HG03066 (cell line): Measurements from ENCODE around the gene AMELX.
A peak's percentile ranks its signal among the peaks of the same experiment; 100 is the strongest.

Source experiments
- ATAC-seq: cut with Tn5 transposase; IDR thresholded peaks from one replicate; pipeline ENCODE4 v1.9.1; 2021; ENCODE audit warnings: low read depth; ENCODE audit not compliant: unreplicated experiment

Gene AMELX

DNA sequence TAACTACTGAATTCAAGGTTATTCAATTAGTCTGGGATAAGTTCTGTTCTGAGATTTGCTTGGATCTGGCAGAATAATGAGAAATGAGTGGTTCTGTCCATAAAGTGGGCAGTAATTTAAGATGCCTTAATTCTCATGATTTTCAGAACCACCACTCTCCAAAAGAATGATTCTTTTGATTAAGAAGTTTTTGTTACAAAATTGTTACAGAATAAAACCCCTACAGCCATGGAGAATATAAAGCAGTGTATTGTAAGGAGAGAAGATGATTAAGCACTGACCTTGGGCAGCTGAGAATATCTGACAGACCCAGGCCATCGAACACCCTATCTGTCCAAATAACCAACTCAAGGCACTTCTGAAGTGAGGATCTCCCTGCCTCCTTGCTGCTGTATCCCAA, 12.4 kb downstream of the AMELX start:
- ATAC-seq = no peak

DNA sequence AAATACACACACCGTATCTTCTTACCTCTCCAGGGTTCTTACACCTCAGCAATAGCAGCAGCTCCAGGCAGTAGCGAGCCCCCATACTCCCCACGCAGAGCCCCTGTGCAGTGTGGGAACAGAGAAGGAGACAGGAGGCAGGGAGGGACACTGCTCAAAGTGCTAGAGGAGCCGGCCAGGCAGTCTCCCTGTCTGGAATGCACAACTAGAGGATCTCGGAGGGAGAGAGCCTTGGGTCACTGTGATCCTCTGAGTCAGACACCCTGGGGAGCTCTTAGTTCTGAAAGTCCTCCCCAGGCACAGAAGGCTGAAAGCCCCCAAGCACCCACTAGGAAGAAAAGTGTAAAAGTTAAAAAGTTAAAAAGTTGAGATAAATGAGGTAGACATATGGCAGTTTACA, 16.0 kb downstream of the AMELX start:
- ATAC-seq = no peak

DNA sequence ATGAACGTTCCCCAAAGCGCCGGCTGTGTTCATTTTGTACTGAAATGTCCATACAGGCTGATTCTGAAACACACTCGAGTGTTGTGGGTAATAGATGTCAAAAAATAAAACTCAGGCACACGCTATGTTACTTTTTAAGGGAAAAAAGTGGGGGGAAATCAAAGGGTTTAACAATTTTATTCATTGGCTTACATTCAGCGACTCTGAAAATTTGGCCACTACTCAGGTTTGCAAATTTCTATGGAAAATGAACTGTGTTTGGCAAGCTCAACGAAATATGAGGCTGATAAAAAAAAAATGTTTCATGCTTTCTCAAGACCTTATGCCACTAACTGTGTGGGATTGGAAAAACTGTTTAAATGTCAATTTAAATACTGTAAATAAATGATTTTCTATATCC, 18.5 kb downstream of the AMELX start:
- ATAC-seq = no peak

DNA sequence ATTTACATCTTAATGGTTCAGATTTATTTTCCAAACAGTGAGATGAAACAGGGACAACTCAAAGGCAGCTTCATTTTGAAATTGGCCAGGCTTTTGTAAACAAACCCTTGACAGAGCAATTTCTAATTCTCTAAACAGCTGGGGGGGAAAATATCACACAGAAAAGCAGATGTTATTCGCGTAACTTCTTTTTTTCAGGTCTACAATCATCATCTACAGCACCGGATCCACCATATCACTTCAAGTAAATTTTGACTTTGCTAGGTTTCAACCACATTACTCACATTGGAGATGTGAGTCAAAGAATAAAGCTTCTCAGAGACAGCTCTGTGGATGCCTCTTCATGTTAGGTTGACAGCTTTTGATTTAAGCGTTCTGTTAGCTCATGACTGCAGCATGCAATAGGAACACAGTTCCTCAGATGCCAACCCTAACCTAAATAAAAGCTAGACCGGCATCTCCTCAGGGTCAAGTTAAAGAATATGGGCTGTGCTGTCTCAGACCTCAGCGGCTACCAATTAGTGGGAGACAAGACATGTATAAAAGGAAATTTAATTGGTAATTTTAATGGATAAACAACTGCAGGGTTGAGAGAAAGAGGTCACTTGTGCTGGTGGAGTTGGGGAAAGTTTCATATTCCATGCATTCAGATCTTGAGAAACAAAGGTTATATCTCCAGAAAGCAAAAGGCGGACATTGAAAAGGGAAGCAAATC, 26.8 kb downstream of the AMELX start:
- ATAC-seq = no peak

DNA sequence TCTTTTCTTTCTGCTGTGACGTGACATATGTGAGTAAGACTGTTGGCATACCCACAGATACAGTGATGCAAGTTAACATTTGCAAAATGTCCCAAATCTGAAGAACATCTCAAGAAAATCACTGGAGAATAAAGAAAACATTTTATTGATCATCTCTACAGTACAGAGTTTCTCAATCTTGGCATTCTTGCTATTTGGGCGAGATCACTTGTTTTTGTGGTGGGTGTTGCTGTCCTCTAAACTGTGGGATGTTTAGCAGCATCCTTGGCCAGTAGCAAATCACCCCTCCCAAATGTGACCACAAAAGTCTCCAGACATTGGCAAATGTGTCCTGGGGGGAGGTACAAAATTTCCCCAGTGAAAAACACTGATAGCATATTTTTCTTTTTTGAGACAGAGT, 28.8 kb downstream of the AMELX start:
- no peak for ATAC-seq

DNA sequence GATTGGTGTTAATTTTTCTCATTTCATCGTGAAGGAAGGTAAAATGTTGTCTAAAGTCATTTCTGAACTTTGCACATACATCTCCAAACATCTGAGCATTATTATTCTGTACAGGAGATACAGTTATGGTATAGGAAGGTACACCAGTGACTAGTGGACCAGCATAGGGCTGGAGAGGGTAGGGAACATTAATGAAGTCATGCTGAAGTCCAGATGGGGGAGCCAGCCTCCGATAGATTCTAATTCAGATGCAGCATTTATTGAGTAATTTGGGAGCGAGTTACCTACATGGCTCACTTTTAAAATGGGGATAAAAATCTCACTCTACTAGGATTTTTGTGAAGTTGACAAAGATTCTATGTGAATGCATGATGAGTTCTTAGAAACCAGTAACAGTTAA, 34.9 kb downstream of the AMELX start:
- ATAC-seq = no peak

DNA sequence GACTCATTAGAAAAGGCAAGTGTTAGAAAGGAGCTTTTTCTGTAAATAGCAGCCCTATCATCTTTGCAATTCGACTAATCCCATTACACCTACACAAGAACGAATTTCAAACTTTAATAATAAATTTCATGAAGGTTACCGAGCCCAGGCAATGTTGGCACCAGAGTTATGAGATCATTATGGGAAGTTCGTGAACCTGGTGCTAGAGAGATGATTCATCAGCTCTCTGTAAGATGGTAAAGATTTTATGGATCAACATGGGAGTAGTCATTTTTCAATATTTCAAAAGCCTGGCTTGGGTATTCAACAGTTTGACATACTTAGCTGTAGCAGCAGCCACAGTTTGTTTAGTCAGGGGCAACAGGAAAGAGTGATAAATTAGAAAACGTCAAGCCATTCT, 35.8 kb downstream of the AMELX start:
- no peak for ATAC-seq

DNA sequence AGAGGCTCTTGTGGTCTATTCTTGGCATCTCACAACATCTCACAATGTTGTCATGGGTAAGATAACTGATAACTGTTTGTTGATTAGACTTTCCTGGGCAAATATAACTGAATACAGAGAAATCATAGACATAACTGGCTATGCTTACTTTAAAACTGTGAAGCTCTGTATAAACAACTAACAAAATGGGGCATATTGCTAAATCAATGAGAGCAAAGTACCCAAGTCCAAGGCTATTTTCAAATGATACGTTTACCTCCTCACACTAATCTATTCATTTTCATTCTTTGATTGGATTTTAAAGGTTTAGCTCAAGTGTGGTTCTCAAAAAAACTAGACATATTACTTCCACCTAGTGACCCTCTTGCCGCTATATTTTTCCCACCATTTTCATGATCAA, 38.6 kb downstream of the AMELX start:
- no peak for ATAC-seq

DNA sequence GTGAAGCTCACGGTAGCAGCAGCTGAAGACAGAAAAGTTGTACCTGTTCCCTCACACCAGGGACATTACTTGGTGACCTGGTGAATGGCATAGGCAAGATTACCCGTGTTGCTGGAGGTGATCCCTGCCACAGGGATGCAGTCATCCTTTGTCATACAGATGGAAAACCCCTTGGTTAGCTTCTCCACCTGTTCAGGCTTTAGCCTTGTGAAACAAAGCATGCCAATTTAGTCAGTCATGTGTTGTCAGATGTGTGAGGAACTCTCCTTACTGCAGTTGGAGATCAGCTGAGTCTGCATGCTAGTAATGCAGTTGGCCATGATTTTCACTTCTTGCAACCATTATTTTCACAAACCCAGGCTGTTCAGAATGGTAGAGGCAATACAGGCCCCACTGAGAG, 41.0 kb downstream of the AMELX start:
- ATAC-seq = no peak

DNA sequence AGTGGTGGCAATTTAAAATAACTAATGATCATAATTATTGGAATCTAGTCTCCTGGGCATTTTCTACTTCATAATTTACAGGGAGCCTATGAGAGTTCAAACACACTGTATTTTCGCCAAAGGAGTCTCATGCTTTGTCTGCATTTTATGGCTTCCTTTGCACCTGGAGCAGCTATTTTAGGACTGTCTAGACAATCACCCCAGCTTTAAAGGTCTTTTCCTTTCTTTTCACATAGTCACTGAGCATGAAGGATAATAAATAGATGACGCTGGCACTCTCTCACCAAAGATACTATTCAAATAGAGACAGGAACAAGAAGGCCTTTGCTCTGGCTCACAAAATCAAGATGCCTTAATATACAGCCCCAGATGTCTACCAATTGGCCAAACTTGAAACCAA, 43.0 kb downstream of the AMELX start:
- ATAC-seq = no peak

DNA sequence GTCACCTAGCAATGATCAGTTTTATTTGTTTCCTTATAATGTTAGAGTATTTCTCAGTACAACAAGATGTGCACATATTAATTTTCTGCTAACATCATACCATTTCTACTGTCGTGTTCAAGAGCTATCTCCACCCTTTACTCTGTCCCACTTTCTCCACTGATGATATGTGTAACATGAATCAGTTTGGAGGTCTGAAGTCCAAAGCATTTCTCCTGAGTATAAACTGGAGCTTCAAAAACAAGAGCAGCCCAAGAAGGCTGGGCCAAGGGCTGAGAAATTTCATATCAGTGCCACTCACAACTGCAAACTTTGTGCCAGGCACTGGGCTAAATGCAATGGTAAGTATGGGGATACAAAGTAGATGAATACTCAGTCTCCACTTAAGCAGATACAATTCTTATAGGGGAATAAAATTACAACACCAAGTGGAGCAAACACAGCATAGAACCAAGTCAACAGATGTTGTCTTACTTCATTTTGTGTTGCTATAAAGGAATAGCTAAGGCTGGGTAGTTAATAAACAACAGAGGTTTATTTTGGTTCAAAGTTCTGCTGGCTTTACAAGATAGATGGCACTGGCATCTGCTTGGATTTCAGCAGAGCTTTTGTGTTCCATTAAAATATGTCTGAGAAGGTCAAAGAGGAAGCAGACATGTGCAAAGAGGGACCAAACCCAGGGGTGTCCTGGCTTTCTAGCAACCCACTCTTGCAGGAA, 44.2 kb downstream of the AMELX start:
- no peak for ATAC-seq

DNA sequence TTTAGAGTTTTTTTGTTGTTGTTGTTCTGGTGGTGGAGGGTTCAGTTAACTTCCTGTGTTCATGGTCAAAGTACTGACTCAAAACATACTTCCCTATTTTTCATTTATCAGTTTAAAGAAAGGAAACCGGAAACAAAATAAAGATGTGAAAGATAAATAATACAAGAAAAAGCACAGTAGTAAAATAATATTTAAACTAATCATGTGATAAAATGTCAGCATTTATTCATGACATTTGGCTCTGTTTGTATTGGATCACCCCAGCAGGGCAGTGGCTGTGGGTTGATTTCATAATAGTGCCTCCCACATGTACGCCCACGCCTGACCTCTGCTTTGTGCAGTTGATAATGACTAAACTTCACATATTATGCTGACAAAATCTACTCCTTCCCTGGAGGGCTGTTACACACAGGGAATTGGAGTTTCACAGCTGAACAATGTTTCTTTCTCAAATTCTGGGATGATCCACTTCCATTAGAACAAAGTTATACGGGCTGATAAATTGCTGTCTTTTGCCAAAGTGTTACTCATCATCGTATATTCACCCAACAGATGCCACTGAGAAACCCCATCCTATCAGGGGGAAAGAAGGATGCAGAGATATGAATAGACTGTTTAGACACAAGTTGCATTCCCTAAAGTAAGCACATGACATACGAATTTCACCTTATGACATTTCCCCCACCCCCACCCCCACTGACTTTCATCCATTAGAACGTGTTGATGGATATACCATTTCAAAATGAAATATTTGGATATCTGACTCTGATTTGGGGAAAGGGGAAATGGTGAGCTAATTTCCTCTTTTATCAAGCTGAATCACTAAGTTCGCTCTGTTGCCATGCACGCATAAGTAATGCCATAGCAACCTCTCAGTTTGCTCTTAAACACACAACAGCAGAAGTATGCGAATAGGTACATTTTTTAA, 48.3 kb downstream of the AMELX start:
- ATAC-seq = peak; percentile 75

DNA sequence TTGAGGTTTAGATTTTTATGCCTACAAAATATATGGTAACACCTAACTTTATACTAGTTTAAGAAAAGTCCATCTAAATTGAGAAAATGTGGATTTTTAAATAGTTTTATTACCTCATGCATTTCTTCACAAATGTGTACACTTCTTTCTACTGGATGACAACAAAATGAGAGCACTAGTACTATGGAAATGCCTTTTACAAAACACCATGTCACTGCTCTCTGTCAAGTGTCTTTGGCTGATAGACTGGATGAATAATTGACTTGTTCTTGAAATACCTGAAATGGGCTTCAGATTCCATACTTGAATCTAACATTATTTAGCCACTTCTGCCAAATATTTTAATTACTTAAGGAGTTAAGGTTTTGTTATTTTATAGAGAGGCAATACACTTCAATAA, 49.5 kb downstream of the AMELX start:
- ATAC-seq = no peak

DNA sequence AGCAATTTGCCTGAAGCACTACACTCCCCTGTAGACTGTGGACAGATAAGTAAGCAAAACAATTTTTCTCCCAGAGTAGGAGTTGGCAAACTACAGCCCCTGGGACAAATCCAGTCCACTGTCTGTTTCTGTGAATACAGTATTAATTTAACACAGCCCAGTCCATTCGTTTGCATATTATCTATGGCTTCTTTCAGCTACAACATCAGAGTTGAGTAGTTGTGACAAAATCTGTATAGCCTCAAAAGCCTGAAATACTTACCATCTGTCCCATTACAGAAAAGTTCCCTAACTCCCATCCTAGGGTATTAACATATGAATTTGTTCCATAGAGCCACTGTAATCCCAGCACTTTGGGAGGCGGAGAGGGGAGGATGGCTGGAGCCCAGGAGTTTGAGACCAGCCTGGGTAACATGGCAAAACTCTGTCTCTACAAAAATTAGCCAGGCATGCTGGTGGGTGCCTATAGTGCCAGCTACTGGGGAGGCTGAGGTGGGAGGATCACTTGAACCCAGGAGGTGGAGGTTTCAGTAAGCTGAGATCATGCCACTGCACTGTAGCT, 53.0 kb downstream of the AMELX start:
- ATAC-seq = no peak

DNA sequence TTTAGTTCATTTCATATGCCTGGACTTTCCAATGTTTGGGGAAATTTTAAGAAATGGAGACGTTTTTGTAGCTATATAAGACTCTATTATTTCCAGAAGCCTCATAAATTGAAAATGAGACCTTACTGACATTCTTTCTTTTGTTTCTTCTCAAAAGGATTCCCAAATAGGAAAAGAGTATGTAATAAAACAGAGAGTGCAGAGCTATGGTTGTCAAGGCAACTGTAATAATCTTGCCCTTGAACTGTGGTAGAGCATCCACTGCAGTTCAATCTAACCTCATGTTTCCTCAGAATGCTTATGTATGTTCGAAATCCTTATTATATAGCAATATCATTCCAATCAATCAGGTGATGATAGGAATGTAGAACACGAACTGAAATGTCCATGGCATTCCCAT, 54.1 kb downstream of the AMELX start:
- no peak for ATAC-seq

DNA sequence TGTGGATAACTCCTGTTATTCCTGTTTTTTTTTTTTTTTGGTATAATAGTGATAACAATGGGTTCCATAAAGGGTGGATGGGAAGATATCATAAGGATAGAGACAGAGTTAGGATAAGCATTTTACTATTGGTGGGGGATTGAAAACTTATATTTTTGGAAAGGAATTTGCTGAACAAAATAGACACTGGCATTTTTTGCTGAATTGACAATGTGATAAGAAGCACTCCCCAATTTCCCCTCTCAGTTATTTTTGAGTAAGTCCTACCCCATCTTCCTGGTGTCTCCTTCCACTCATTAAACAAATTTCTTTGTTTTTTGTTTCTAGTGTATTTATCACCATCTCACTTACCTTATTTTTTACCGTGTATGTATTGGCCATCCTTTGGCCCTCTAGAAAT, 55.8 kb downstream of the AMELX start:
- ATAC-seq = no peak

DNA sequence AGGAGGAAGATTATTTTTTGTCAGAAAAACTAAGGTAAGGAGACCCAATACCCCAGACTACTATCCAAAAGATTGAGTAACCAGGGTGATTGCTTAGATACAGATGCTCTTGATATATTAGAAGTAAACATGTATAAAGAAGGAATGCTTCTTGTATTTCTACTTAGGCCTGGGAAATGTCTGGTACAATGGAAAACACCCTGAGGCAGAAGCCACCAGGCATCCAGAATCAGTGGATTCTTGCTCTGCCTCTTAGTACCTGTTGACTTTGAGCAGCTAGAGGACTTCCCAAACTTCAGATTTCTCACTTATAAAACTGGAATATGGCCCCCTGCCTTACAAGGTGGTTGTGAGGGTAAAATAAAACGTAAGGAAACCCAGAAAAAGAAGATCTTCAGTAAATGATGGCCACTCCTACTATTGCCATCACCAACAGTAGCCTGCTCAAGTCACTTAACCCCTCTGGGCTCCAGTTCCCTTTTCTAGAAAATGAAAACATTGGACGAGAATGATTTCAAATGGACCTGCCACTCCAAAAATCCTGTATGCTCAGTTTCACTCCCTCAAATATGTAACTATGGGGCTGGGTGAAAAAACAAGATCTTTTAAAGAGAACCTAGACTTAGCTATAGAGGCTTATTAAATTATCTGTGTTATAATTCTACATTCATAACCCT, 56.6 kb downstream of the AMELX start:
- no peak for ATAC-seq
